H1 (cell line): ENCODE results near the gene TEKT3.

Source experiments
- CREB1 ChIP-seq: IDR thresholded peaks from 2 replicates; pipeline ENCODE4 v1.6.1; 2012; ENCODE audit warnings: inconsistent platforms
- EGR1 ChIP-seq: IDR thresholded peaks from 2 replicates; pipeline ENCODE4 v1.6.1; 2011; ENCODE audit warnings: low read depth, low read length, borderline replicate concordance
- PHF8 ChIP-seq: fragments of 200-600 bp; sonication (generic); conservative IDR thresholded peaks from 2 replicates; pipeline ENCODE4 v1.7.1; 2012; ENCODE audit warnings: low read depth, mild to moderate bottlenecking, inconsistent platforms, low read length, moderate library complexity
- POLR2A ChIP-seq, 2 experiments: IDR thresholded peaks; 1 replicate in 1 of 2; 2 replicates in 1 of 2; pipeline ENCODE4 v1.6.1; 2011; ENCODE audit warnings: low read depth in 2 of 2, low read length in 2 of 2, mild to moderate bottlenecking in 2 of 2; ENCODE audit errors: control extremely low read depth in 1 of 2
- SIN3A ChIP-seq, 2 experiments: IDR thresholded peaks in 1 of 2; conservative IDR thresholded peaks in 1 of 2; 2 replicates each; pipeline ENCODE4 v1.6.1; 2011 to 2012; ENCODE audit warnings: low read length in 2 of 2, improper control_type of control experiment in 1 of 2, low read depth in 1 of 2, mild to moderate bottlenecking in 1 of 2
- TEAD4 ChIP-seq: IDR thresholded peaks from 2 replicates; pipeline ENCODE4 v1.6.1; 2012; ENCODE audit warnings: low read depth, low read length, inconsistent platforms, mixed read lengths
- TF ChIP-seq, protein P1 (sequence below), 3 experiments: IDR thresholded peaks; 1 replicate in 2 of 3; 2 replicates in 1 of 3; pipeline versions ENCODE4 v1.5.1 to v1.6.1; 2011; ENCODE audit warnings: low read length in 3 of 3, mild to moderate bottlenecking in 3 of 3, inconsistent platforms in 2 of 3, low read depth in 1 of 3, moderate library complexity in 1 of 3; ENCODE audit not compliant: insufficient read depth in 1 of 3; ENCODE audit errors: control extremely low read depth in 1 of 3

GRCh38 chr17:15268461-15268860 lies 72.9 kb downstream of the TEKT3 start:
- TF ChIP-seq POLR2A (IDR thresholded peaks at IDR 0.05; ENCODE audit: control extremely low read depth in 1 of 2, low read depth in 2 of 2, low read length in 2 of 2) (no peak), TEAD4 (no peak), SIN3A (conservative IDR thresholded peaks at IDR 0.05 in 1 of 2, IDR thresholded peaks at IDR 0.05 in 1 of 2; ENCODE audit: low read depth in 1 of 2, low read length in 2 of 2) (no peak), EGR1 (no peak), CREB1 (no peak), PHF8 (no peak)
- TF ChIP-seq, protein P1, sequence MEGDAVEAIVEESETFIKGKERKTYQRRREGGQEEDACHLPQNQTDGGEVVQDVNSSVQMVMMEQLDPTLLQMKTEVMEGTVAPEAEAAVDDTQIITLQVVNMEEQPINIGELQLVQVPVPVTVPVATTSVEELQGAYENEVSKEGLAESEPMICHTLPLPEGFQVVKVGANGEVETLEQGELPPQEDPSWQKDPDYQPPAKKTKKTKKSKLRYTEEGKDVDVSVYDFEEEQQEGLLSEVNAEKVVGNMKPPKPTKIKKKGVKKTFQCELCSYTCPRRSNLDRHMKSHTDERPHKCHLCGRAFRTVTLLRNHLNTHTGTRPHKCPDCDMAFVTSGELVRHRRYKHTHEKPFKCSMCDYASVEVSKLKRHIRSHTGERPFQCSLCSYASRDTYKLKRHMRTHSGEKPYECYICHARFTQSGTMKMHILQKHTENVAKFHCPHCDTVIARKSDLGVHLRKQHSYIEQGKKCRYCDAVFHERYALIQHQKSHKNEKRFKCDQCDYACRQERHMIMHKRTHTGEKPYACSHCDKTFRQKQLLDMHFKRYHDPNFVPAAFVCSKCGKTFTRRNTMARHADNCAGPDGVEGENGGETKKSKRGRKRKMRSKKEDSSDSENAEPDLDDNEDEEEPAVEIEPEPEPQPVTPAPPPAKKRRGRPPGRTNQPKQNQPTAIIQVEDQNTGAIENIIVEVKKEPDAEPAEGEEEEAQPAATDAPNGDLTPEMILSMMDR (IDR thresholded peaks at IDR 0.05; ENCODE audit: control extremely low read depth in 1 of 3, insufficient read depth in 1 of 3, low read depth in 1 of 3, low read length in 3 of 3), result no peak
